Right atrium auricular region (tissue), 2 donors: ENCODE measurements around the gene DPP10. TPM values are rescaled to one million over a fixed set of nuclear protein-coding genes. Genes with fewer than 3 reads are reported as not detected.

Source experiments
- DNase-seq: peaks from one replicate; pipeline ENCODE4 v3.0.0-alpha.2; 2019; ENCODE audit warnings: low spot score
- H3K27ac ChIP-seq, 2 donors: fragments of 200-600 bp; sonication (generic); 1 replicate in 1 of 2; 2 replicates in 1 of 2; pipeline ENCODE4 v1.5.1; 2016 to 2019
- H3K27me3 ChIP-seq, 2 donors: fragments of 200-600 bp; sonication (generic); one replicate each; pipeline versions ENCODE4 v1.5.1 to v1.6.0; 2017 to 2019
- H3K36me3 ChIP-seq: fragments of 200-600 bp; sonication (generic); one replicate; pipeline ENCODE4 v1.5.1; 2016
- H3K4me1 ChIP-seq, 2 donors: fragments of 200-600 bp; sonication (generic); one replicate each; pipeline versions ENCODE4 v1.5.1 to v1.6.0; 2017 to 2019
- H3K4me3 ChIP-seq, 2 donors: fragments of 200-600 bp; sonication (generic); 1 replicate in 1 of 2; 2 replicates in 1 of 2; pipeline ENCODE4 v1.5.1; 2017 to 2019; ENCODE audit warnings: mild to moderate bottlenecking in 1 of 2, moderate library complexity in 1 of 2
- H3K9me3 ChIP-seq, 2 donors: fragments of 200-600 bp; sonication (generic); one replicate each; pipeline ENCODE4 v1.5.1; 2019
- total RNA-seq, 2 donors: library from RNA; depleted of rRNA; stranded (reverse); fragments of >200 nt; gene quantifications; one replicate each; pipeline ENCODE4 v1.1.0, GENCODE V29; 2016
- TF ChIP-seq, protein P1 (sequence below), 2 donors: fragments of 200-600 bp; sonication (generic); IDR thresholded peaks; one replicate each; pipeline ENCODE4 v1.5.1; 2019; ENCODE audit warnings: antibody characterized with exemption in 2 of 2

The DPP10 gene
- total RNA-seq, 2 donors from 2014 or later: not detected

DNA sequence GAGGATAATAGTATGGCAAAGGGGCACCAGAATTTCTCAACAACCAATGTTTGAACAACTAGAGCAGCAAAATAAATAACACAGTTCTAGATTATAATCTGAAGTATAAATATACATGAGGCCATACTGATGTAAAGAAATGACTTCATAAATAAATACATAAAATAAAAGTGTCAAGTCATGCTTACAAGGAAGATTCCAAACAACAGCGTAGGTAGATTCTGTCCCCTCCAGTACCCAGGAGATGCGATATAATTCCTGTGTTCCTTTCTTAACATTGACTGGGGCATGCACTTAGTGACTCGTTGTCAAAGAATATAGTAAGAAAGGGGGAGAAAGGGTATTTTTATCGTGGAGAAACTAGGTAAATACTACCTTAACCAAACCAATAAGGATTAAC lies 355.1 kb downstream of the DPP10 start:
- no peak overlapping the region for H3K4me3 ChIP-seq
- H3K27ac ChIP-seq: no peak overlapping the region
- TF ChIP-seq, protein P1, sequence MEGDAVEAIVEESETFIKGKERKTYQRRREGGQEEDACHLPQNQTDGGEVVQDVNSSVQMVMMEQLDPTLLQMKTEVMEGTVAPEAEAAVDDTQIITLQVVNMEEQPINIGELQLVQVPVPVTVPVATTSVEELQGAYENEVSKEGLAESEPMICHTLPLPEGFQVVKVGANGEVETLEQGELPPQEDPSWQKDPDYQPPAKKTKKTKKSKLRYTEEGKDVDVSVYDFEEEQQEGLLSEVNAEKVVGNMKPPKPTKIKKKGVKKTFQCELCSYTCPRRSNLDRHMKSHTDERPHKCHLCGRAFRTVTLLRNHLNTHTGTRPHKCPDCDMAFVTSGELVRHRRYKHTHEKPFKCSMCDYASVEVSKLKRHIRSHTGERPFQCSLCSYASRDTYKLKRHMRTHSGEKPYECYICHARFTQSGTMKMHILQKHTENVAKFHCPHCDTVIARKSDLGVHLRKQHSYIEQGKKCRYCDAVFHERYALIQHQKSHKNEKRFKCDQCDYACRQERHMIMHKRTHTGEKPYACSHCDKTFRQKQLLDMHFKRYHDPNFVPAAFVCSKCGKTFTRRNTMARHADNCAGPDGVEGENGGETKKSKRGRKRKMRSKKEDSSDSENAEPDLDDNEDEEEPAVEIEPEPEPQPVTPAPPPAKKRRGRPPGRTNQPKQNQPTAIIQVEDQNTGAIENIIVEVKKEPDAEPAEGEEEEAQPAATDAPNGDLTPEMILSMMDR (IDR thresholded peaks at IDR 0.05): no peak
- no peaks in the 10 kb centered on the region for H3K9me3 ChIP-seq
- no peak for DNase-seq
- H3K4me1 ChIP-seq: no peaks in the 10 kb centered on the region
- no peaks in the 10 kb centered on the region for H3K36me3 ChIP-seq
- no peaks in the 10 kb centered on the region for H3K27me3 ChIP-seq

DNA sequence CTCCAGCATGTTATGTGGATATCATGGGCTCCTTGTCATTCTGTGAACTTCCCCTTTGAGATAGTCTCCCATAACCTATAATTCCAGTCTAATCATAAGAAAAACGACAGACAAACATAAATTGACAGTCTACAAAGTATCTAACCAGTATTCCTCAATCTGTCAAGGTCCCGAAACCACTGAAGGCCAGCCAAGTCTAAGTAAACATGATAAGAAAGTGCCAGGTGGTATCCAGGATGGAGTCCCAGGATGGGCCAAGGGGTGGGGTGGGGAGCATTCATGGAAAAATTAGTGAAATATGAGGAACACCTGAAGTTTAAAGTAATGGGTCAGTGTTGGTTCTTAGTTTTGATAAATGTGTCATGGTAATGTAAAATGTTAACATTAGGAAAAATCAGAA lies 355.5 kb downstream of the DPP10 start:
- no peaks in the 10 kb centered on the region for H3K9me3 ChIP-seq
- H3K4me3 ChIP-seq: no peak overlapping the region
- H3K4me1 ChIP-seq: no peaks in the 10 kb centered on the region
- no peak overlapping the region for H3K27ac ChIP-seq
- DNase-seq: no peak
- TF ChIP-seq, protein P1 (IDR thresholded peaks at IDR 0.05): no peak
- no peaks in the 10 kb centered on the region for H3K27me3 ChIP-seq
- H3K36me3 ChIP-seq: no peaks in the 10 kb centered on the region

DNA sequence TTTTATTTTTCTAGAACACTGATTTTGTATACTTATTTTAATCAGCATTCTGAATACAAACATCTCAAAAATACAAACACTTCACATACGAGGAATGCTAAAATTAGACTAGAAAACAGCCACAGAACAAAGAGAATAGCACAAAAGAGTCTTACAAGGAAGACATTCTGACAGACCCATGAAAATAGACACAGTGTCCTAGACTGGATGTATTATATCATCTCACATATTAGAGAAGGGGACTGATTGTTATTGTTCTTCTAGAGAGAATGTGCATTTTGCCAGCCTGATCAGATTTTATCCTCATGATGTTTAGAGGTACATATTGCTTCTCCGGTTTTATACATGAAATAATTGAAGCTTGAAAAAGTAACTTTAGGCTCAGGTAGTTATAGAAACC lies 357.9 kb downstream of the DPP10 start:
- no peak overlapping the region for H3K27ac ChIP-seq
- H3K36me3 ChIP-seq: no peaks in the 10 kb centered on the region
- DNase-seq: no peak
- H3K4me3 ChIP-seq: no peak overlapping the region
- H3K27me3 ChIP-seq: no peaks in the 10 kb centered on the region
- no peaks in the 10 kb centered on the region for H3K4me1 ChIP-seq
- TF ChIP-seq, protein P1 (IDR thresholded peaks at IDR 0.05): no peak
- no peaks in the 10 kb centered on the region for H3K9me3 ChIP-seq

DNA sequence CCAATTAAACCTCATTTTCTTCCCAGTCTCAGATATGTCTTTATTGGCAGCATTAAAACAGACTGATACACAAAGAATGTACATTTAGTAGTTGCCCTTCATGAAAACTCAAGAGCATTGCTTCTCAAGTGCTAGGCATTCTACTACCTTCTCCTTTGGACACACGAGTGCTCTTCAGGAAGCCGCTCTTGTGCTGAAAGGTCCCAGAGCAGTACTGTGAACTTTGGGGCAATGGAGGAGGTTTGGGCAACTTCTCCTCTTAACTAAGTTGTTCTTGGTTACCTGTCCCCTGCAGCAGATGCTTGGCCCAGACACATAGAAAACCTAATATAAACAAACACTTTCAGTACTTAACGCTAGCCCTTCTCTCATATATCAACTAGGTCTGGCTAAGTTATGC lies 362.8 kb downstream of the DPP10 start:
- Histone ChIP-seq H3K27me3 (no peaks in the 10 kb centered on the region), H3K27ac (no peak overlapping the region), H3K36me3 (no peaks in the 10 kb centered on the region), H3K9me3 (no peaks in the 10 kb centered on the region), H3K4me3 (no peak overlapping the region), H3K4me1 (no peaks in the 10 kb centered on the region)
- no peak for DNase-seq
- TF ChIP-seq, protein P1 (IDR thresholded peaks at IDR 0.05): no peak

DNA sequence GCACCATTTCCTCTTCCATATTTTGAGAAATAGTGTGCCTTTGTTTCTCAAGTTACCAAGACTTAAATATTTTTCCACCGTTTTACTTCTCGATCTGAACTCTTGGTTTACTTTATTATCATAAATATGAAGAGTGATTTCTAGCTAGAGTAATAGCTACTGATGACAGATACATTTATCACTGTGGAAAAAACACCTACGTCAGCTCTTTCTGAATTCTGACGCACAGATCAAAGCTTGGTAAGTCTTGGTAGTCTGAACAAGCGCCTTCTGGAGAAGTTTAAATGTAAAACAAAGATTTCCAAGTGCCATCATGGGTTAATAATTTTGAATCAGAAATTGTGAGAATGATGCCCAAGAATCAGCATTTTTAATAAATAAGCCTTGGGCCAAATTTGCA lies 367.7 kb downstream of the DPP10 start:
- TF ChIP-seq, protein P1 (IDR thresholded peaks at IDR 0.05): no peak
- H3K27ac ChIP-seq: no peak overlapping the region

DNA sequence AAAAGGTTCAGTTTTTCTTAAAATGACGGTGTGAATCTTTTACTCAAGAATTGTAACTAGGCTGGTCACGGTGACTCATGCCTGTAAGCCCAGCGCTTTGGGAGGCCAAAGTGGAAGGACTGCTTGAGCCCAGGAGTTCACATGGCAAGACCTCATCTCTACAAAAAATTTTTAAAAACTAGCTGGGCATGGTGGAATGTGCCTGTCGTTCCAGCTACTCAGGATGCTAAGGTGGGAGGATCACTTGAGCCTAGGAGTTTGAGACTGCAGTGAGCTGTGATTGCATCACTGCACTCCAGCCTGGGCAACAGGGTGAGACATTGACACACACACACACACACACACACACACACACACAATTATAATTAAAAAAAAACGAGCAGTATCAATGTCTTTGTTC lies 369.8 kb downstream of the DPP10 start:
- no peaks in the 10 kb centered on the region for H3K27me3 ChIP-seq
- H3K36me3 ChIP-seq: no peaks in the 10 kb centered on the region
- H3K27ac ChIP-seq: no peak overlapping the region
- H3K4me3 ChIP-seq: no peak overlapping the region
- no peaks in the 10 kb centered on the region for H3K4me1 ChIP-seq
- no peak for DNase-seq
- TF ChIP-seq, protein P1 (IDR thresholded peaks at IDR 0.05): no peak
- no peaks in the 10 kb centered on the region for H3K9me3 ChIP-seq

More for the DNA sequence above, 367.7 kb downstream of the DPP10 start:
- no peak for DNase-seq
- no peaks in the 10 kb centered on the region for H3K27me3 ChIP-seq
- no peaks in the 10 kb centered on the region for H3K4me1 ChIP-seq
- H3K36me3 ChIP-seq: no peaks in the 10 kb centered on the region
- no peaks in the 10 kb centered on the region for H3K9me3 ChIP-seq
- no peak overlapping the region for H3K4me3 ChIP-seq
